Measurements from ENCODE around the gene SLC38A10. TPM values are rescaled to one million over a fixed set of nuclear protein-coding genes. Genes with fewer than 3 reads are reported as not detected.

The SLC38A10 gene
- total RNA-seq, 1 donor from 2014 or later, result 70.7 TPM

DNA sequence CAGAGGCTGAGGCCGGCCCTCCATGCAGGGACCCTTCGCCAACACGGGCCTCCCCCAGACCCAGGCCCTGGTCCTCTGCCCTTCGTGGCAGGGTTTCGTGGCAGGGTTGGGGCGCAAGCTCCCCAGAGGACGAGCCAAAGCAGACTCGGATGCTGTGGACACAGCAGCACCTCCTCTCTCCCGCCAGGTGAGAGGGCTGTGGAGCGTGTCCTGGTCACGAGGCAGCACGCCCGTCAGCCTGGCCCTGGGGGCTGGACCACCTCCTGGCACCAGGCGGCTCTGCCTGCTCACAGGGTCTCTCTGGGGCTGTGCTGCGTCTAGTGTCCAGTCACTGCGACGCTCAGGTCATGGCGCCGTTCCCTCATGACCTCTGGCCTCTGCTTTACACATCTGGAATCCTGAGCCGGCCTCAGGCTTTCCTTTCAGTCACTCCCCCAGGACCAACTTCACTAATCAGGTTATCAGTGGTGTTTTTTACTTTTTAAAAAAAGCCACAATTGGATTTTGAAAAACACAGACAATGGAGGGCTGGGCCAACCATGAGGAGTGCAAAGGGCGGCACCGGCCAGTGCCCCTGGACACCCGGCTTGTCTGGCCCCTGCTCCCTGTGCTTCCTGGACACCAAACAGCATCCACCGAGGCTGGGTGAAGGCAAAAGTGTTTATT, 50.6 kb downstream of the SLC38A10 start:
- DNase-seq (ENCODE audit: low read depth), result no peak

DNA sequence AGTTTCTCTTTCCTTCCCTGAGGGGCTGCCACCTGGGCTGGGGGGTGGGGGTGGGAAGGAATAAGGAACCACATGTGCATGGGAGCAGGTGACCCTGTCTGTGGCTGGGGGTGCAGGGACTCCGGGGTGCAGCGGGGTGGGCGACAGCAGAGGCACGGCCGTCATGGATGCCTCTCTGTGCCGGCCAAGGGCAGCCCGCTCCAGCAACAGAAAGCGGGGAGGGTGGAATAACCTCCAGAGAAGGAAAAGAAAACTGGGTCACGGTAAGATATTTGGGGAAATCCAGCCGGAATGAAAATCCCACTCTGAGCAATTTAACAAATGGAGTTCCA, 51.8 kb downstream of the SLC38A10 start:
- no peak for DNase-seq (ENCODE audit: low read depth)

DNA sequence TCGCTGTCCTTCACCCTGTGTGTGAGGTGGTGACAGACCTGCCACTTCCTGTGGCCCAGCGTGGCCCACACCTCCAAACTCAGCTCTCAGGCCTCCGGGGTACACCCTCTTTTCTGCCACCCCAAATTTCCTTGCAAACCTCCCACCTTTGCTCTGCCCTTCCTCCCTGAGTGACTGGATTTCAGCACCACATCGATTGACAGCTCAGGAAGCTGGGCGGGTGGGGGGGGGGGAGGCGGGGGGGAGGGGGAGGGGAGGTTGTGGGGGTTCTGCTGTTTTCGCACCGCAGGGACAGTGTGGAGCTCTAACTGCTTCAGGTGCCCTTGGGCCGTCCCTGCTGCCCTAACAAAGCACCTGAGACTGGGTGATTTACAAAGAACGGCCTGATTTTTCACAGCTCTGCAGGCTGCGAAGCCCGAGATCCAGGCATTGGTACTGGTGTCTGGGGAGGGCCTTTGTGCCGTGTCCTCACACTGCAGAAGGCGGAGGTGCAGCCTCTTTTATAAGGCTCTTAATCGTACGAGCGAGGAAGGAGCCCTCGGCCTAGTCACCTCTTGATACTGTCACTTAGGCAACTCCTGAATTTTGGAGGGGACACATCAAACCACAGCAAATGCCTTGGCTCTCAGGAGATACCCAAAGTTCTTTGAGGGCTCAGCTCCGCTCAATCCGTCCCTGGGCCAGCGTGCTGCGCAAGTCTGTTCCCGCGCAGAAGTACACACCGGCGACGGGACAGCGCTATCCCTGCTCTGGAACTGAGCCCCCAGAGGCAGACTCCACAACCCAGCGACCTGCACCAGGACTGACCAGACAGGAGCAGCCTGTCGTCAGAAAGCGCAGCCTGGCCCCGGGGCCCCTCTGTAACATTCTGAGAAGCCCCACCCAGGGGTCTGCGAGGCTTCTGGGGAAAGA, 52.4 kb downstream of the SLC38A10 start:
- DNase-seq (ENCODE audit: low read depth), result no peak

- peak; percentile 49 for DNase-seq (ENCODE audit: low read depth)
Observed at GRCh38 chr17:81241648-81242420, 53.3 kb downstream of the SLC38A10 start.

GRCh38 chr17:81241203-81241602, 53.9 kb downstream of the SLC38A10 start:
- no peak for DNase-seq (ENCODE audit: low read depth)

GRCh38 chr17:81240761-81241160, 54.3 kb downstream of the SLC38A10 start:
- no peak for DNase-seq (ENCODE audit: low read depth)

GRCh38 chr17:81239714-81240555, 55.2 kb downstream of the SLC38A10 start:
- peak; percentile 39 for DNase-seq (ENCODE audit: low read depth)

DNA sequence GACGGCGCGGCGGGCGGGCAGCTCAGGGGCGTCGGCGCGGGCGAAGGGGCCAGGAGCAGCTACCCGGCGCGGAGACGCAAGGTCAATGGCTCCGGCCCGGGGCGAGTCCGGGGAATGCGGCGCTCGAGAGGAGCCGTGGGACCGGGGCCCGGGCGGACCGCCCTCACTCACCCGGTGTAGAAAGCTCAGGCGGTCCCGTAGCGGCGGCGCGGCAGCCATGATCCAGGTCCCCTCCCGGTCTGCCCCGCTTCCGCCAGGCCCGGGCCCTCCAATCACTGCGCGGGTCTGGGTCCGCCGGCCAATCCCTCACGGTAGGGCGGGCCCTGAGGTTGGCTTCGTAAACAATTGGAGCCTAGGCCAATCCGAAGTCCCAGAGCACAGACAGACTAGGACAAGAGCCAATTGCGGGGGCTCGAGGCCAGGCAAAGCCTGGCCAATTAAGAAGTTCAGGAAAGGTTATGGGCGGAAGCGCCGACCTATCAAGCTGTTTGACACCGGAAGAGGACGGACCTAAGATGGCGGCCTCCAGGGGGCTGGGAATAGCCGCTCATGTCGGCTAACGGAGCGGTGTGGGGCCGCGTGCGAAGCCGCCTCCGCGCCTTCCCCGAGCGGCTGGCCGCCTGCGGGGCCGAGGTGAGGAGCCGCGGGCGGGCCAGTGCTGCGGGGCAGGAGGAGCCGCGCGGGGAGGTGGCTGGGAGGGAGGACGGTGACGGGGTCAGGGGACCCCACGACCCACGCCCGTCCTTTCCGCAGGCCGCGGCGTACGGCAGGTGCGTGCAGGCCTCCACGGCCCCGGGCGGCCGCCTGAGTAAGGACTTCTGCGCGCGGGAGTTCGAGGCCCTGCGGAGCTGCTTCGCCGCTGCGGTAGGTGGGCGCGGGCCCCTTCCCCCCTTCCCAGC, 56.0 kb downstream of the SLC38A10 start, which contains the start of the genes NDUFAF8 and TEPSIN:
TSS of gene NDUFAF8 (plus strand) at position 504 of the 899 bp plus-strand sequence. CDS start at position 550, 46 bp downstream.
TSS of gene TEPSIN (minus strand) at position 241 of the 899 bp plus-strand sequence. CDS start at position 219, 22 bp downstream.
- DNase-seq (ENCODE audit: low read depth), result peak; percentile 100

GRCh38 chr17:81238490-81238814, 56.7 kb downstream of the SLC38A10 start:
- no peak for DNase-seq (ENCODE audit: low read depth)

GRCh38 chr17:81237591-81238489, 57.3 kb downstream of the SLC38A10 start:
- DNase-seq (ENCODE audit: low read depth), result no peak

DNA sequence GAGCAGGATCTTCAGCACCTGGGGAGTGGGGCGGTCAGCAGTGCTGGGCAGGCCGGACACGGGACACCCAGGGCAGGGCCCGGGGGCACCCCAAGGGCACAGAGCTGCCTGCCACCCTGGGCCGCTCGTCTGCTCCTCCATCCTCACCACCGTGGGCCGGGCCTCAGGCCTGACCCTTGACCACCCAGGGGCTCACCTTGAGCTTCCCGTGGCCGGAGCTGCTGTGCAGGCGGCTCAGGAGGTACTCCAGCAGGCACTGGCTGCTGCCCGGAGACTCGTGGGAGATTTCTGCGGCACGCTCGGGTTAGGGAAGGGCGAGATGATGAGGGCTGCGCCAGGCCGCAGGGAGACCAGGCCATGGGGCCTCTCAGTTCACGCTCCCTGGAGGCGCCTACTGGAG, 58.3 kb downstream of the SLC38A10 start:
- no peak for DNase-seq (ENCODE audit: low read depth)

DNA sequence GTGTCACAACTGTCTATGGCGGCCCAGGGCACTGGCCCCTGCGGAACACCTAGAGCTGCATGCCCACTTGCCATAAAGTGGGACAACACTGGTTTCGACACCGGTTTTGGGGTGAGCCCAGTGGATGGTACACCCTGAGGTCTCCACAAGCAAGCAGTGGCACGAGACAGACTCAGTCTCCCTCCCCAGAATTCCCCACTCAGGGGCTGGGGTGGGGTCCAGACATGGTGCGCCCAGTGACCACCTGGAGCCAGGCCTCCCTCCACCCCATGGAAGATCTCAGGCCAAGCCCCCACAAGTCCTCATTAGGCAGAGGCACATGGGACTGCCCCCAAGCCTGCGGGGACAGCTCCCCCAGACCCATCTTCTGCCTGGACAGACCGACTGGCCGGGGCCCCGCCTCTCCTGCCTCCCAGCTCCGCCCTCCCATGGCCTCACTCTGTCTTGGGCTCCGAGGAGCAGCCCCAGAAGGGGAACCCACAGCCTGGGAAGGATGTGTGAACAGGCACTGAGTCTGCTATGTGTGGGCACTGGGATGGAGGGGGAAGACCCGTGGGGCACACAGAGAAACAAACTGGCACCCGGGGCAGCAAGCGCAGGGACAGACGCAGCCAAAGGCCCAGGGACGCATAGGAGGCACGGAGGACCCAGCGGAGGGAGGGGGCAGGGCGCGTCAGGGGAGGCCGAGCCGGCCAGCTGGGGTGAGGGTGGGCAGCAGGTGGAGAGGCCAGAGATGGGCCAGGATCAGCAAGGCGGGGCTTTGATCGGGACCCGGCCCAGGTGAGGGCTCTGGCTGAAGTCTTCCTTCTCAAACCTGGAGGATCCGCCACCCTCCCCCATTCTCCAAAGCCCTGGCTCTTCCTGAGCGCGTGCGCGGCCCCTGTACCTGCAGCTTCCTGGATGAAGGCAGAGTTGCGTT, 59.0 kb downstream of the SLC38A10 start:
- DNase-seq (ENCODE audit: low read depth), result no peak

GRCh38 chr17:81234940-81235821, 59.9 kb downstream of the SLC38A10 start:
- no peak for DNase-seq (ENCODE audit: low read depth)

- DNase-seq (ENCODE audit: low read depth), result no peak
Observed at GRCh38 chr17:81234506-81234855, 60.6 kb downstream of the SLC38A10 start.

- no peak for DNase-seq (ENCODE audit: low read depth)
Observed at GRCh38 chr17:81233811-81234505, 61.1 kb downstream of the SLC38A10 start.

GRCh38 chr17:81233316-81233715, 61.8 kb downstream of the SLC38A10 start:
- DNase-seq (ENCODE audit: low read depth), result no peak
